Endodermal cell (in vitro differentiated cells): ENCODE results near the gene MS4A1. TPM values are rescaled to one million over a fixed set of nuclear protein-coding genes. Genes with fewer than 3 reads are reported as not detected.
A peak's percentile ranks its signal among the peaks of the same experiment; 100 is the strongest.

Source experiments
- DNase-seq: peaks from one replicate; pipeline ENCODE4 v3.0.0-alpha.2; 2017
- H3K27ac ChIP-seq: 2 replicates; pipeline ENCODE4 v1.5.1; 2013; ENCODE audit warnings: mild to moderate bottlenecking, low read depth, low read length, moderate library complexity
- H3K27me3 ChIP-seq: 2 replicates; pipeline ENCODE4 v1.6.1; 2013; ENCODE audit warnings: mild to moderate bottlenecking, low read length, moderate library complexity; ENCODE audit not compliant: insufficient read depth, control insufficient read depth, poor library complexity, severe bottlenecking
- H3K36me3 ChIP-seq: 2 replicates; pipeline ENCODE4 v1.7.0; 2013; ENCODE audit warnings: mild to moderate bottlenecking, low read length, moderate library complexity; ENCODE audit not compliant: control insufficient read depth, insufficient read depth
- H3K4me1 ChIP-seq: one replicate; pipeline ENCODE4 v1.7.0; 2013; ENCODE audit warnings: low read length; ENCODE audit not compliant: control insufficient read depth, insufficient read depth
- H3K4me3 ChIP-seq: 2 replicates; pipeline ENCODE4 v1.5.1; 2013; ENCODE audit warnings: mild to moderate bottlenecking, low read length, moderate library complexity
- H3K9ac ChIP-seq: 2 replicates; pipeline ENCODE4 v1.6.1; 2013; ENCODE audit warnings: mild to moderate bottlenecking, low read length, moderate library complexity; ENCODE audit not compliant: poor library complexity, severe bottlenecking; ENCODE audit errors: extremely low read depth
- H3K9me3 ChIP-seq: 2 replicates; pipeline ENCODE4 v1.6.1; 2013; ENCODE audit warnings: mild to moderate bottlenecking, low read length, moderate library complexity; ENCODE audit not compliant: control insufficient read depth
- H3K27ac Mint-ChIP-seq: 2 replicates; pipeline ENCODE4 v1.8.0; 2020; ENCODE audit warnings: mixed read lengths
- H3K27me3 Mint-ChIP-seq: 2 replicates; pipeline ENCODE4 v1.8.0; 2021; ENCODE audit warnings: mild to moderate bottlenecking, mixed read lengths; ENCODE audit not compliant: insufficient read depth
- H3K36me3 Mint-ChIP-seq: 2 replicates; pipeline ENCODE4 v1.8.0; 2020; ENCODE audit warnings: low read depth, mixed read lengths
- H3K4me1 Mint-ChIP-seq: 2 replicates; pipeline ENCODE4 v1.8.0; 2020; ENCODE audit warnings: mixed read lengths
- H3K4me3 Mint-ChIP-seq: 2 replicates; pipeline ENCODE4 v1.8.0; 2020; ENCODE audit warnings: mild to moderate bottlenecking, moderate library complexity, mixed read lengths
- H3K9me3 Mint-ChIP-seq: 2 replicates; pipeline ENCODE4 v1.8.0; 2020; ENCODE audit warnings: mild to moderate bottlenecking, mixed read lengths
- CTCF ChIP-seq: fragments of 200-600 bp; sonication (generic); conservative IDR thresholded peaks from 2 replicates; pipeline ENCODE4 v1.5.0; 2021; ENCODE audit warnings: antibody characterized with exemption, mild to moderate bottlenecking
- WGBS, 2 experiments: methylation state at CpG; one replicate each; pipeline versions ENCODE4 v1.1.5 to v1.1.7; 2013; ENCODE audit warnings: missing lambda C conversion rate in 2 of 2, mixed read lengths in 1 of 2; ENCODE audit not compliant: insufficient coverage in 1 of 2, insufficient read length in 1 of 2; 5-methylcytosine and 5-hydroxymethylcytosine counted together
- total RNA-seq, 2 donors: library from RNA; stranded (reverse); fragmentation: NEBNext Ultra II Directional in 1 of 2; extraction: Animal tissue kit (Norgen Biotek cat#: 25700) in 1 of 2; gene quantifications; 2 replicates in 1 of 2; 3 replicates in 1 of 2; pipeline ENCODE4 v1.2.1, GENCODE V29; 2021

The MS4A1 gene
- total RNA-seq, 2 donors from 2014 or later: not detected

- no peaks in the 10 kb centered on the region for H3K36me3 Mint-ChIP-seq
- no peak overlapping the region for H3K27ac Mint-ChIP-seq
- H3K27ac ChIP-seq: no peak overlapping the region
- H3K9ac ChIP-seq: no peak overlapping the region
- no peaks in the 10 kb centered on the region for H3K27me3 Mint-ChIP-seq
- H3K4me3 ChIP-seq: no peak overlapping the region
- peaks cover 12% of the 10 kb centered on the region for H3K9me3 Mint-ChIP-seq
- no peaks in the 10 kb centered on the region for H3K36me3 ChIP-seq
- no peaks in the 10 kb centered on the region for H3K4me1 Mint-ChIP-seq
- H3K4me1 ChIP-seq: no peaks in the 10 kb centered on the region
- no peak for DNase-seq
- TF ChIP-seq CTCF: no peak
- no peaks in the 10 kb centered on the region for H3K9me3 ChIP-seq
- H3K4me3 Mint-ChIP-seq: no peak overlapping the region
- whole genome bisulfite sequencing, 2 experiments: 98% methylated on average over 2 of the region's 2 CpGs; no CpG with 5 or more reads in 1 of the 2 experiments
- H3K27me3 ChIP-seq: no peaks in the 10 kb centered on the region
Observed at GRCh38 chr11:60493454-60493853, 37.8 kb downstream of the MS4A1 start.

- H3K9me3 ChIP-seq: no peaks in the 10 kb centered on the region
- H3K4me1 ChIP-seq: no peaks in the 10 kb centered on the region
- H3K27me3 ChIP-seq: no peaks in the 10 kb centered on the region
- Mint-ChIP-seq H3K36me3 (no peaks in the 10 kb centered on the region), H3K4me3 (no peak overlapping the region), H3K9me3 (no peaks in the 10 kb centered on the region), H3K4me1 (peaks cover 3% of the 10 kb centered on the region), H3K27me3 (no peaks in the 10 kb centered on the region), H3K27ac (no peak overlapping the region)
- H3K36me3 ChIP-seq: no peaks in the 10 kb centered on the region
- 73 to 81% methylated on average over 2 of the region's 2 CpGs for WGBS, 2 experiments
- DNase-seq: peak; percentile 55
- TF ChIP-seq CTCF: no peak
- H3K27ac ChIP-seq: no peak overlapping the region
- no peak overlapping the region for H3K4me3 ChIP-seq
- no peak overlapping the region for H3K9ac ChIP-seq
Observed at GRCh38 chr11:60498399-60498798, 42.8 kb downstream of the MS4A1 start.

GRCh38 chr11:60498853-60499252 lies 43.2 kb downstream of the MS4A1 start:
- Mint-ChIP-seq H3K27me3 (no peaks in the 10 kb centered on the region), H3K4me3 (no peak overlapping the region), H3K36me3 (no peaks in the 10 kb centered on the region), H3K9me3 (no peaks in the 10 kb centered on the region), H3K27ac (no peak overlapping the region), H3K4me1 (peaks cover 3% of the 10 kb centered on the region)
- TF ChIP-seq CTCF: no peak
- Histone ChIP-seq H3K4me1 (no peaks in the 10 kb centered on the region), H3K4me3 (no peak overlapping the region), H3K36me3 (no peaks in the 10 kb centered on the region), H3K9ac (no peak overlapping the region), H3K27me3 (no peaks in the 10 kb centered on the region), H3K27ac (no peak overlapping the region), H3K9me3 (no peaks in the 10 kb centered on the region)
- no peak for DNase-seq
- WGBS, 2 experiments: 87 to 91% methylated on average over 4 of the region's 4 CpGs
